HG03432 (cell line): ENCODE results near the gene DAPP1.

ENCODE experiments used
- ATAC-seq: cut with Tn5 transposase; IDR thresholded peaks from one replicate; pipeline ENCODE4 v1.9.1; 2021; ENCODE audit warnings: mild to moderate bottlenecking, moderate library complexity; ENCODE audit not compliant: unreplicated experiment

Gene DAPP1

DNA sequence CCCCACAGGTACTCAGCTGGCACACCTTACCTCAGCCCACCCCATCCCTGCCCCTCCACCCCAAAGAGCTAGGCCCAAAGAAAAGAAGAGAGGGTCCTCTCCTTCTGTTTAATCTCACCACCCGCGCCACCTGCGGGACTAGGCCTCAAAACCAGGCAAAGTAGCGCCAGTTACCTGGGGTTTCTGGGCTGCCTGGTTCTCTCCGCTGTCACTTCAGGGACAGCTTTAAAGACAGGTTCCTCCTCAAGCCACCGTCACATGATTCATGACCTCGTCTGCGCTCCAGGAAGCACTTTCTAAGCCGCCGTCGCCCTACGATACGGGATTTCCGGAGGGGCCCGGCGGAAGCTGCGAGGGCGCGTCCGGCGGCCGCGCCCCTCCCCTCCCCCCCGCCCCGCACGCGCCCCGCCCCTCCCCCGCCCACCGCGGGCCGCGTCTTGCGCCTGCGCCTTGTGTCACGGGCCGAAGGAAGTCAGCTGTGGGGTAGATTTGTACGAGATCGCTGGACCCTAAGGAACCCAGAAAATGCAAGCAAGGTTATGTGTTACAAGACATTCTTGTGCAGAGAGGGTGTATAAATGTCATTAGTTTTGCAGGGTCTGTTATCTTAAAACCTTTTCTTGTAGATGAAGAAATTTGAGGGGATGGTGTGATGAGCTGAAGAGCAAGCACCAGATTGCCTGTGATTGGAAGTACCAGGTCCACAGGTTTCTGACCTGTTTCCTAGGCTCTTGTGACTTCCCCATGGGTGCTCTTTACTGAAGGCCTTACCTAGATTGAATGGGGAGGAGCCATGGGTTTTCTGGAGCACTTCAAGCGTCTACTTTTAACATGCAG is 77.8 kb downstream of the DAPP1 start, which contains the start of gene LAMTOR3:
Gene LAMTOR3, minus strand, starts transcription at position 267 of the 837 bp plus-strand sequence. CDS start 464 bp downstream, outside the sequence.
- peak; percentile 100 for ATAC-seq

DNA sequence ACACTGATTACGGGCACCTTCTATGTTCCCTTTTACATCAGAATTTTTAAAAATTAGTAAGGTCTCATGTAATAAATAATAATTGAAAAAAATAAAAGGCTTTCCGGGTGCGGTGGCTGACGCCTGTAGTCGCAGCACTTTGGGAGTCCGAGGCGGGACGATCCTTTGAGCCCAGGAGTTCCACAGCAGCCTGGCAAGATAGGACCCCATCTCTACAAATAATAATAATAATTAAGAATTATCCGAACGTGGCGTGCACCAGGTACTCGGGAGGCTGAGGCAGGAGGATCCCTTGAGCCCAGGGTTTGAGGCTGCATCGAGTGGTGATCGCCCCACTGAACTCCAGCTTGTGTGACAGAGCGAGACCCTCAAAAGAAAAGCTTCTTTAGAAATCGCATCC is 78.4 kb downstream of the DAPP1 start:
- ATAC-seq: no peak

DNA sequence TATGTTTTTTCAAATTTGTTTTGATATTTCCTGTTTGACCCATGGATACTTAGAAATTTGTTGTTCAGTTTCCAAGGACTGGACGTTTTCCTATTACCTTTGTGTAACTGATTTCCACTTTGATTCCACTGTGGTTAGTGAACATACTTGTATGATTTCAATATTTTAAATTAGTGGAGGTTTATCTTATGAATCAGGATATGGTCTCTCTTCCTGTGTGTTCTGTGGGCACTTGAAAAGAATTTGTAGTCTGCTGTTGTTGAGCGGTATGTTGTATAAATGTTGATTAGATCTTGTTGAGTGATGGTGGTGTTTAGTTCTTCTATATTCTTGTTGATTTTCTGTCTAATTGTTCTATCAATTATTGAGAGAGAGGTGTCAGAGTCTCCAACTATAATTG is 98.8 kb downstream of the DAPP1 start:
- no peak for ATAC-seq

DNA sequence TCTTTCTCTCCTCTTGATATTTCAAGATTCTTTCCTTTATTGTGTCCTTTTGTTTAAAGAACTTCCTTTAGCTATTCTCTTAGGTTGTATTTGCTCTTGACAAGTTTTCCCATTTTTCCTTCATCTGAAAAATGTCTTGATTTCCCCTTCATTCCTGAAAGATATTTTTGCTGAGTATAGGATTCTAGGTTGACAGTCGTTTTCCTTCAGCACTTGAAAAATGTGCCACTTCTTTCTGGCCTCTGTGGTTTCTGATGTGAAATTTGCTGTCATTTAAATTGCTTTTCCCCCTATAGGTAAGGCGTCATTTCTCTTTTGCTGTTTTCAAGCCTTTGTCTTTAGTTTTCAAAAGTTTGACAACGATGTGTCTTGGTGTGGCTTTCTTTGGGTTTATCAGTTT is 100.9 kb downstream of the DAPP1 start:
- no peak for ATAC-seq

DNA sequence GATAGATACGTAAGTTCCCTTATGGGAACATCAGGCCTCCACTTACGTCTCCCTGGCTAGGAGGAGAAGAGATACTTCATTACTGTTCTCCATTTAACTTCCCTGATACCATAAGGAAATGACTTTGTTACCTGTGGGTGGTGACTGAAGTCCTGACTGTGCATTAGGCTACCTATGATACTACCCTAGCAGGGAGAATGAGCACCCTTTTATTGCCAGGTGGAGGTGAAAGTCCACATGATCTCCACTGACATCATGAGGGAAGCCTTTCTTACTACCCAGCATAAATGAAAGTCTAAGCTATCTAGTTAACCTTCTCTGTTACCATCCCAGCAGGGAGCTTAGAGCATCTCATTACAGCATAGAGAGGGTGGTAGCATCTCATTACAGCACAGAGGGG is 102.0 kb downstream of the DAPP1 start:
- no peak for ATAC-seq
